Peyer's patch (tissue), 4 donors: ENCODE measurements around the gene TRIM24. TPM values are rescaled to one million over a fixed set of nuclear protein-coding genes. Genes with fewer than 3 reads are reported as not detected.
"Not testable (repeated sequence)": the region's sequence is repeated elsewhere in the genome, so short reads cannot be mapped to it uniquely, and the experiment has no call there.

Experiments used
- DNase-seq, 3 donors: peaks; one replicate each; pipeline ENCODE4 v3.0.0-alpha.2; 2017 to 2019
- H3K27ac ChIP-seq, 4 donors: fragments of 200-600 bp; sonication (generic); one replicate each; pipeline ENCODE4 v1.5.1; 2016 to 2019
- H3K27me3 ChIP-seq, 2 donors: fragments of 200-600 bp; sonication (generic); one replicate each; pipeline ENCODE4 v1.5.1; 2019
- H3K36me3 ChIP-seq, 3 donors: fragments of 200-600 bp; sonication (generic); one replicate each; pipeline ENCODE4 v1.5.1; 2016 to 2019
- H3K4me1 ChIP-seq, 4 donors: fragments of 200-600 bp; sonication (generic); one replicate each; pipeline ENCODE4 v1.5.1; 2016 to 2019
- H3K4me3 ChIP-seq, 4 donors: fragments of 200-600 bp; sonication (generic); 1 replicate in 3 of 4; 2 replicates in 1 of 4; pipeline ENCODE4 v1.5.1; 2016 to 2019; ENCODE audit warnings: mild to moderate bottlenecking in 1 of 4
- H3K9me3 ChIP-seq, 4 donors: fragments of 200-600 bp; sonication (generic); one replicate each; pipeline ENCODE4 v1.5.1; 2016 to 2019; ENCODE audit warnings: mild to moderate bottlenecking in 1 of 4
- CTCF ChIP-seq, 6 experiments: fragments of 450-650 bp in 4 of 6; fragments of 200-600 bp in 2 of 6; sonication (generic) in 1 of 6; IDR thresholded peaks; one replicate each; pipeline ENCODE4 v1.5.1; 2017 to 2019; ENCODE audit warnings: antibody characterized with exemption in 6 of 6, mild to moderate bottlenecking in 3 of 6, moderate library complexity in 1 of 6
- POLR2A ChIP-seq, 2 donors: fragments of 450-650 bp; IDR thresholded peaks; one replicate each; pipeline ENCODE4 v1.5.1; 2017; ENCODE audit warnings: antibody characterized with exemption in 2 of 2, mild to moderate bottlenecking in 2 of 2, moderate library complexity in 2 of 2
- total RNA-seq, 4 donors: library from RNA; depleted of rRNA; stranded (reverse); fragments of >200 nt; gene quantifications; one replicate each; pipeline ENCODE4 v1.1.0, GENCODE V29; 2016

TRIM24 gene
- total RNA-seq = 10 to 100 TPM; 15.7 to 18.7 (median 16.6) TPM

- H3K27me3 ChIP-seq = no peaks in the 10 kb centered on the region
- no peaks in the 10 kb centered on the region for H3K9me3 ChIP-seq
- DNase-seq = peak in 1 of 3 donors; percentile 99
- peaks cover 0 to 8% (median 0%) of the 10 kb centered on the region in 4 donors for H3K4me1 ChIP-seq
- TF ChIP-seq CTCF (IDR thresholded peaks at IDR 0.05) (no peak), POLR2A (IDR thresholded peaks at IDR 0.05) (peak; percentile 90 to 93)
- H3K4me3 ChIP-seq = peak within 1 kb of the TSS; percentile 92 to 98 (median 97)
- peak within 1 kb of the TSS; percentile 86 to 100 (median 98) for H3K27ac ChIP-seq
- H3K36me3 ChIP-seq = no peaks in the 10 kb centered on the region
These were observed at the start of gene TRIM24 for GRCh38 chr7:138460176-138460648. TSS of gene TRIM24 (plus strand) at chr7:138460259. CDS start at chr7:138460549, 290 bp downstream.

- not testable (repeated sequence) for DNase-seq, H3K4me1 ChIP-seq, H3K4me3 ChIP-seq, H3K27me3 ChIP-seq, H3K27ac ChIP-seq, H3K9me3 ChIP-seq, H3K36me3 ChIP-seq
These were observed 48.0 kb upstream of the TRIM24 start for GRCh38 chr7:138412077-138412476.

- not testable (repeated sequence) for H3K36me3 ChIP-seq, H3K9me3 ChIP-seq, H3K4me1 ChIP-seq, H3K27me3 ChIP-seq, H3K27ac ChIP-seq, DNase-seq, H3K4me3 ChIP-seq
These were observed 47.1 kb upstream of the TRIM24 start for GRCh38 chr7:138412921-138413320.

GRCh38 chr7:138417078-138417700 lies 42.9 kb upstream of the TRIM24 start:
- H3K27me3 ChIP-seq = no peaks in the 10 kb centered on the region
- DNase-seq = no peak
- no peaks in the 10 kb centered on the region for H3K9me3 ChIP-seq
- no peak overlapping the region for H3K4me3 ChIP-seq
- H3K27ac ChIP-seq = no peak overlapping the region
- H3K4me1 ChIP-seq = no peaks in the 10 kb centered on the region
- no peaks in the 10 kb centered on the region for H3K36me3 ChIP-seq
- no peak for TF ChIP-seq CTCF (IDR thresholded peaks at IDR 0.05)
- no peak for TF ChIP-seq POLR2A (IDR thresholded peaks at IDR 0.05)

- Histone ChIP-seq H3K9me3 (no peaks in the 10 kb centered on the region), H3K36me3 (no peaks in the 10 kb centered on the region), H3K4me3 (no peak overlapping the region), H3K27ac (no peak overlapping the region), H3K4me1 (no peaks in the 10 kb centered on the region), H3K27me3 (no peaks in the 10 kb centered on the region)
- TF ChIP-seq CTCF (IDR thresholded peaks at IDR 0.05) (no peak), POLR2A (IDR thresholded peaks at IDR 0.05) (no peak)
- no peak for DNase-seq
These were observed 42.3 kb upstream of the TRIM24 start for GRCh38 chr7:138417764-138418163.

GRCh38 chr7:138418403-138418802 lies 41.7 kb upstream of the TRIM24 start:
- H3K27ac ChIP-seq, H3K27me3 ChIP-seq, H3K4me1 ChIP-seq, H3K9me3 ChIP-seq, H3K36me3 ChIP-seq, DNase-seq, H3K4me3 ChIP-seq: not testable (repeated sequence)

- TF ChIP-seq POLR2A (IDR thresholded peaks at IDR 0.05) = no peak
- no peak for TF ChIP-seq CTCF (IDR thresholded peaks at IDR 0.05)
- no peak for DNase-seq
These were observed 35.0 kb upstream of the TRIM24 start for GRCh38 chr7:138425026-138425425.

More at GRCh38 chr7:138425026-138425425, 35.0 kb upstream of the TRIM24 start:
- H3K27me3 ChIP-seq = no peaks in the 10 kb centered on the region
- peaks cover 0 to 23% (median 5%) of the 10 kb centered on the region in 4 donors for H3K9me3 ChIP-seq
- no peaks in the 10 kb centered on the region for H3K4me1 ChIP-seq
- no peak overlapping the region for H3K27ac ChIP-seq
- no peaks in the 10 kb centered on the region for H3K36me3 ChIP-seq
- no peak overlapping the region for H3K4me3 ChIP-seq
